GM19395 (cell line): ENCODE data around the gene OR5D16.
"Not testable (repeated sequence)": the region's sequence is repeated elsewhere in the genome, so short reads cannot be mapped to it uniquely, and the experiment has no call there.

ENCODE experiments used
- ATAC-seq: cut with Tn5 transposase; IDR thresholded peaks from one replicate; pipeline ENCODE4 v1.9.1; 2021; ENCODE audit warnings: mild to moderate bottlenecking, moderate library complexity; ENCODE audit not compliant: unreplicated experiment

OR5D16 gene

DNA sequence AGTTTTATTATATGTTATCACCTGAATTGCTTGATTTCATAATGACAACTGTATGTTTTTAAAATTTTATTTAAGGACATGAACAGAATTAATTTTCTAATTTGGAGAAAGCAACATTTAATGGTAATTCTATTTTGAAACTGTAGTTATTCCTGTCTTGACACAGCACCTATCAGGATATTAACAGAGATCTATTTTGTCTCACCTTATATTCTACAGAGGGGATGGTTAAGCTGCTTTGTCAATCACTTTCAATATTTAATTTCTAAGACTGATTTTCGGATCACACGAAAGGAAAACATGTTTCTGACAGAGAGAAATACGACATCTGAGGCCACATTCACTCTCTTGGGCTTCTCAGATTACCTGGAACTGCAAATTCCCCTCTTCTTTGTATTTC lies at the start of gene OR5D16:
Gene OR5D16, plus strand, starts transcription at position 301 of the 400 bp plus-strand sequence. Its CDS starts 0 bp downstream, at position 301.
- ATAC-seq: no peak

DNA sequence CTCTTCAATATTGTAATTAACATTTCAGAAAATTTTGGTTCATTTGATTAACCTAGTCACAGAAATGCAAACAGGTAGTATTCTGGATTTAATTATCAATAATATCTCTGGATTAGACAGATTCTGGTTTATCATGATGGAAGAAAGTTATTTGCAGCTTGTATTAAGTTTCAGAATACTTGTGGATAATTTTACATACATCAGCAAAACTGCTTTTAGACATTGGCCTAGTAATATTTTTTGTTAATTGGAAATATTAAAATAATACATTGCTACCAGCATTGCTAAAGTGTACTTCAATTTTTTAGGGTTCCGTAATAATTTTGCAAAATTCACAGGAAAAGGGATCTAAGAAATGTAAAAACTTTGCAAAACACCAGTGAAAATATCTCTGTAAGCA lies 46.9 kb upstream of the OR5D16 start:
- ATAC-seq: no peak

DNA sequence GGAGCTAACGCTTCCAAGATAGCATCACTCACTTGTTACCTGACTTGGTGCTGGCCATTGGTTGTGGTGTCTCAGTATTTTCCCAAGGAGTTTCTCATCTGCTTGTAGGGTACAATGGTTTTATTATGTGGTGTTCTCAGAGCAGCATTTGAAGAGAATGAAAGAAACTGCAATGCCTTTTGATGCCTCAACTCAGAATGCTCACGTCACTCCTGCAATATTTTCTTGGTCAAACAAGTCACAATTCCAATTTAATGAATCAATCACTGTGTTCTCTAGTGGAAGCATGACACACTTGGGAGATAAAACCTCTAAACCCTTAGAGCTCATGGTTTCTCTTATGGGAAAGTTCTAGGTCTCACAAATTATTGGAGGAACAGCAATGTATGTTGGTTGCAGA lies 45.2 kb upstream of the OR5D16 start:
- no peak for ATAC-seq

DNA sequence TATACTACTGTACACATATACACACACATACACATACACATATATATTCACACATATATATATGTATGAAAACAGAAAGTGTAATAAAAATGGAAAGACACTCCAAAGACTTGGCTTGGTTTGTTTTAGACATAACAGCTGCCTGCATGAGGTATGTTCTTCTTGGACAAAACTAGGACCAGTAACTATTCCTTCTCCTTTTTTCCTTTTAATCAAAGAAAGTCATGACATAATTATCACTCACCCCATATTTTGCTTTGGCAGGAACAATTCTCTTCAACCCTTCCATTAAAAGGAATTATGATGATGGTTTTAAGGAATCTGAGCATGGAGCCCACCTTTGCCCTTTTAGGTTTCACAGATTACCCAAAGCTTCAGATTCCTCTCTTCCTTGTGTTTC lies 43.3 kb upstream of the OR5D16 start, which contains the start of gene OR5D14:
Gene OR5D14, plus strand, starts transcription at position 301 of the 400 bp plus-strand sequence. Its CDS starts 0 bp downstream, at position 301.
- ATAC-seq: no peak

DNA sequence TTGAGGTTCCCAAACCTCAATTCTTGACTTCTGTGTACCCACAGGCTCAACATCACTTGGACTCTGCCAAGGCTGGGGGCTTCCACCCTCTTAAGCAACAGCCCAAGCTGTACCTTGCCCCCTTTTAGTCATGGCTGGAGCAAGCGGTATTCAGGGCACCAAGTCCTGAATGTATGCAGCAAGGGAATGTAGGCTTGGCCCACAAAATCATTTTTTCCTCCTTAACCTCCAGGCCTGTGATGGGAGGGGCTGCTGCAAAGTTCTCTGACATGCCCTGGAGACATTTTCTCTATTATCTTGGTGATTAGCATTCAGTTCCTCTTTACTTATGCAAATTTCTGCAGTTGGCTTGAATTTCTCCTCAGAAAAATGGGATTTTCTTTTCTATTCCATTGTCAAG lies 32.3 kb upstream of the OR5D16 start:
- ATAC-seq: no peak

DNA sequence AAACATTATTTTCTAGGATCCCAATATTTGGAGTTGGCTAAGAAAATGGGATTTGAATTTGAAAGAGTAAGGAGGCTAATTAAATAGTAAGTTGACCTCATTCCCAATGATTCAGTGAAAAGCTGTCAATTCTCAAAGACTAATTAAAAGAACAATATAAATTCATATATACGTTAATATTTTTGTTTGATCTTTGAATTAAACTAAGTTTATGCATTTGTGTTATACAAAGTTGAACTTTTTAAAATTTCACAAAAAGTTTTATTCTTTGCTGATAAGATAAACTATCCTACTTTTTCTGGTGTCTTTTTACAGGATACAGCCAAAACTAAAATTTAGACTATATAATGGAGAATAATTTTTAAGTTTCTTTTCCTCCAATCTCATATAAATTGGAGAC lies 27.5 kb upstream of the OR5D16 start, which contains the start of gene OR5L1:
Gene OR5L1, plus strand, starts transcription at position 301 of the 400 bp plus-strand sequence. CDS start 100 bp downstream, outside the sequence.
- no peak for ATAC-seq

DNA sequence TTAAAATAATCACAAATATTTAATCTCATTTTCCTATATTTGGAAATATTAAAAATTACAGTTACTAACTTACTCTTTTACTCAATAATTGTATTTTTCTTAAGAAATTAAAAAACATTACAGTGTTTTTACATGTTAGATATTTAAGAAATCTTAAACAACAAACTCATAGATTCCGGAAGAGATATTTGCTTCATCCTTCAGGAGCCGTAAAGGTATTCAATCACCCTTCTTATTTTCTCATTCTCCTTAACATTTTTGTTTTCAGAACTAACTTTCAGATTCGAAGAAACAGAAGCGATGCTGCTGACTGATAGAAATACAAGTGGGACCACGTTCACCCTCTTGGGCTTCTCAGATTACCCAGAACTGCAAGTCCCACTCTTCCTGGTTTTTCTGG lies 19.2 kb upstream of the OR5D16 start, which contains the start of gene OR5D18:
Gene OR5D18, plus strand, starts transcription at position 301 of the 400 bp plus-strand sequence. Its CDS starts 0 bp downstream, at position 301.
- no peak for ATAC-seq

DNA sequence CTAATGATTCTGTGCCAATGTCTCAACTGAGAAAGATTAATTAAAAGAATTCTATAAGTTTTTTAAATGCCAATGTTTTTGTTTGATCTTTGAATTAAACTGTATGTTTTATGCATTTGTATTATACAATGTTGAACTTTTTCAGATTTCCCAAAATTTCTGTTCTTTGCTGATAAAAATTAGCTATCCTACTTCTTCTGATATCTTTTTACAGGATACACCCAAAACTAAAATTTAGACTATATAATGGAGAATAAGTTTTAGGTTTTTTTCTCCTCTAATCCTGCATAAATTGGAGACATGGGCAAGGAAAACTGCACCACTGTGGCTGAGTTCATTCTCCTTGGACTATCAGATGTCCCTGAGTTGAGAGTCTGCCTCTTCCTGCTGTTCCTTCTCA lies 11.6 kb upstream of the OR5D16 start, which contains the start of gene OR5L2:
Gene OR5L2, plus strand, starts transcription at position 301 of the 400 bp plus-strand sequence. Its CDS starts 0 bp downstream, at position 301.
- no peak for ATAC-seq

DNA sequence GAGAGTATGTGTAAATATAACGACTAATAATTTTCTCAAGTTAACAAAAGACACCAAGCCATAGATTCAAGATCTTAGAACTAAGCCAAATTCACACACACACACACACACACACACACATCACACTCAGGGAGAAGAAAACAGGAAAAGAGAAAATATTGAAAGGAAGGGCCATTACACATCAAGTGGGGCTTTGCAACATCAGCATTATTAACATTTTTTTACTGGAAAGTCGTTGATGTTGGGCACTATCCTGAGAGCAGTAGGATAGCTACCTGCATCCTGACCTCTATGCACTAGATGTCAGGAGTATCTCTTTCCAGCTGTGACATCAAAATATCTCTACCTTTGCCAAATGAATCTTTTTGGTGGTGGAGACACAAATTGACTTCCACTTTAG lies 8.9 kb downstream of the OR5D16 start:
- ATAC-seq: no peak

DNA sequence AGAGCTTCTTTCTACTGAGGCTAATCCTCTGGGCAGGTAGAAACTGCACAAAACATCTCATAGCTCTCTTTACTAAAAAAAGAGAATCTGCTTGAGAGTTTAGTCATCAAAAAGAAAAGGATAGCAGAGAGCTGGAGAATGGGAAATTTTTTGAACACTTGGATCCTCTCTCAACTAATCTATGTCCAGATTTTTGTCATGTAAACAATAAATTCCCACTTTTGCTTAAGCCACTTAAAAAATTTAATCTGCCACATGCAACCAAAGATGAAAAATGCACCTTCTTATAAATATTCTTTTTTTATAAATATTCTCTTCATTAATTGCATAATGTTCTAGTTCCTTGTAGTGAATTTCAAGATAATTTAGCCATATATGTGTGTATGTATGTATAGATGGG lies 10.5 kb downstream of the OR5D16 start:
- no peak for ATAC-seq

DNA sequence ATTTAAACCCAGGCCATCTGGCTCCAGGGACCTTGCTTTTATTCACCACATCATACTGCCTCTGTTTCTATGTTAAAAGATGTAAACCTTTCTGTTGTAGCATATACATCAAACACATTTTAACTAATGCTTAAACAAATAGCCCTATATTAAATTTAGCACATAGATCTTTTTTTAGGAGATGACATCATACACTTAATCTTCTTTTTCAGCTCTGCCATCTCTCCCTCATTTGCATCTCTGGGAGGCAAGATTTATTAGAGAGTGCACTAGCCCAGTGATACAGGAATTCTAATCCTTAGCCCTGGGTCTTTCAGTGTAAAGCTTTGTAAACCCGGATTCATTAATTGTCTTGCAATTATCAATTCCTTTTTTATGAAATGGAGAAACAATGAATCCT lies 13.6 kb downstream of the OR5D16 start:
- ATAC-seq: no peak

DNA sequence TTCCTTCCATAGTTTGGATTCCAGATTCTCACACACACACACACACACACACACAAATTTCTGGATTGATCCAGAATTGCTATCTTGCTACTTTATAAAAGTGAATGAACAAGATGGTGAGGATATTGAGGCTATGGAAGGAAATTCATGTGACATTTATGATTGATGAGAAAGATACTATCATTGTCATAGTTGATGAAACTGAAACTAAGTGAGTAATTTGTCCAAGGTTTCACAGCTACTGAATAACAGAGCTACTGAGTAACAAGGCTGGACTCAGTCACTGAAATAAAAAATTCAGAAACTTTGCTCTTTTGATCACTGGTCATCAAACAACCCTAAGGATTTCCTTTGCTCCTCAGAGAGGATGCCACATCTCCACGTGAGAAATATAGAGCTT lies 16.2 kb downstream of the OR5D16 start:
- ATAC-seq: no peak

DNA sequence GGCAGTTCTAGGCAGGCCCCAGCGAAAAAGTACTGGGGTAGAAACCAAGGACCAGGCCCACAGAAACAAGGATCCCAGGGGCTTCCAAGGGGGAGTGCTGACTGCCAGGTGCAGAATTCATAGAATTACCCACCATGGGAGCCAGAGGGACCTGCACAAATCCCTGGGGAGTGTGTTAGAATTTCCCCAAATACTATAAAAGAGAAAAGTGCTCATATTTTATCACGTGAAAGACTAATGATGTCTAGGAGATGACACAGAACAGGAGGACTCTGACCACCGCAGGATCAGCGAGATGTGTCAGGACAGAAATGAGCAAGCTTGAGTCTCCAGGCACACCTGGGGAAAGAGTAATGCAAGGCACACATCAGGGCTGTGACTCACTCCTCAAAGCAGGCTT lies 28.8 kb downstream of the OR5D16 start:
- not testable (repeated sequence) for ATAC-seq

DNA sequence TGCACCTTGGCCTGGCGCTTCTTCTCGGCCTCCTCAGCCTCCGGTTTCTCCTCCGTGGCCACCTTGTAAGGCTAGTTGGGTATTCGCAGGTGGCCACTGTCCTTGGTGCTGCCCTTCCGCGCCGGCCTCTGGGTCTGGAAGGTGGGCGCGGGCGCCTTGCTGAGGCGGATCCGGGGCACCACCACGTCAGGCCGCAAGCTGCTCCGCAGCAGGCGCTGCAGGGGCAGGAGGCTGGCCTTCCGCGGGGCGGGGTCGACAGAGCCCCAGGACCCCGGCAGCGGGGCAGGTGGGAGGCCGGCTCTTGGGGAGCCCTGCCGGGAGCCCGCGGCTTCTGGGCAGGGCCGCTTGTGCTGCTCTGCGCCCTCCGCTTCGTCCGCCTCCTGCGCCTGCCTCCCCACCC lies 34.2 kb downstream of the OR5D16 start:
- not testable (repeated sequence) for ATAC-seq

DNA sequence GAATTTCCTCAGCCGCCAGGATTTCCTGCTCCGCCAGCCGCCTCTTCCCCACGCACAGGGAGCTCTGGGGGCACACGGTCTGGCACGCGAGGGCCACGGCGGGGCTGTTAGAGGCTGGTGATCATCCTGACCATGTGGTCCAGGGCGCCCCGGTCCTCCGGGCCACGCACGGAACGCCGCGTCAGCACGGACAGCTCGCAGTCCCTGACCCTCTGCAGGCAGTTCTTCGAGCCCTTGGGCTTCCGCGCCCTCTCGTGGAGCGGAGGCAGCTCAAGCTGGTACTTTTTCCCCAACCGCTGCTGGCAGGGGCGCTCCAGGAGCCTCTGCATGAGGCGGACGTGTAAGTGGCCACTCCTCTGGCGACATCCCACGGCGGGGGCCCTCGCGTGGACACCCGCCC lies 34.6 kb downstream of the OR5D16 start:
- ATAC-seq: not testable (repeated sequence)

DNA sequence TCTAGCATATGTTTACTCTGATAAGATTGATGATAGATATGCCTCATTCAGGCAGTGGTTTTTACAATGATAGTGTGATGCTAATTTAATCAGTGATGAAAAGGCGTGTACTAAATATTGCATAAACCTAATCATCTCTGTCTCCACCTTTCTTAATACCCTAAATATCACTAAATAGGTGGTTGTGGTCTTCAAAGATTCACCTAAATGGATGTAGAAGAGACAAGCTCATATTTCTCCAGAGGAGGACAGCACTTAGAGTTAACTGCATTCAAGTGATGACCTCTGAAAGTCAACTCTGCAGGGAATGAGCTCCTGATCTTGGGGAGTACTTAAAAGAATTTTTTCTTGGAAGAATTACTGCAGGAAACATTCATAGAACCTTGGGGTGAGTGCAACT lies 44.4 kb downstream of the OR5D16 start, which contains the start of gene TRIM51:
Gene TRIM51, plus strand, starts transcription at position 301 of the 400 bp plus-strand sequence. CDS start 2,132 bp downstream, outside the sequence.
- ATAC-seq: not testable (repeated sequence)

DNA sequence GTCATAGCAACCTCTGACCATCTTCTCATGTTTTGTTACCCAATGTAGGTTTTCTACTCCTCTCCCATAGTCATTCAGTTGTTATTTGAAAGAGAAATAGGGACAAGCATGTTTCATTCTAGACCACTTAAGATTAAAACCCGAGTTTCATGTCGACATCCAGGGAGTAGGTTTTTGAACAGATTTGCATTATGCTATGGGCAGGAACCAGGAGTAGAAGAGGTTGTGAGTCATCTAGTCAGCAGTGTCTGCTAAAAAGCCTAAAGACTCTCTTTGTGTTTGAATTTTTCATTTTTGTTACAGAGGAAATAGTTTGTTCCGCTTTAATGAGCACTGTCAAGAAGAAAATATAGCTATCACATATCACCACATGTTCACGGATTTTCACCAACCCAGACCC lies 46.4 kb downstream of the OR5D16 start:
- ATAC-seq: not testable (repeated sequence)

DNA sequence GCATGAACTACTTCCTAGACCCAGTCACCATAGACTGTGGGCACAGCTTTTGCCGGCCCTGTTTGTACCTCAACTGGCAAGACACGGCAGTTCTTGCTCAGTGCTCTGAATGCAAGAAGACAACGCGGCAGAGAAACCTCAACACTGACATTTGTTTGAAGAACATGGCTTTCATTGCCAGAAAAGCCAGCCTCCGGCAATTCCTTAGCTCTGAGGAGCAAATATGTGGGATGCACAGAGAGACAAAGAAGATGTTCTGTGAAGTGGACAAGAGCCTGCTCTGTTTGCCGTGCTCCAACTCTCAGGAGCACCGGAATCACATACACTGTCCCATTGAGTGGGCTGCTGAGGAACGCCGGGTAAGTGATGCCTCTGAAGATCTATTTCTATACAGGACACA lies 46.9 kb downstream of the OR5D16 start:
- ATAC-seq: not testable (repeated sequence)
